ENCODE data around the gene MTUS2.

Gene MTUS2

GRCh38 chr13:29164116-29164515 is 344.0 kb downstream of the MTUS2 start:
- H3K27me3 ChIP-seq (ENCODE audit: low read length), result no peaks in the 10 kb centered on the region
- no peak overlapping the region for H2AFZ ChIP-seq (ENCODE audit: low read depth, low read length, severe bottlenecking)
- H3K79me2 ChIP-seq (ENCODE audit: insufficient read depth, low read length), result no peaks in the 10 kb centered on the region
- no peaks in the 10 kb centered on the region for H3K9me3 ChIP-seq (ENCODE audit: insufficient read depth, low read length)
- no peaks in the 10 kb centered on the region for H3K36me3 ChIP-seq (ENCODE audit: low read length)
- no peaks in the 10 kb centered on the region for H3K9me2 ChIP-seq (replicated peaks; ENCODE audit: insufficient read depth, low read length)
- TF ChIP-seq EZH2phosphoT487 (conservative IDR thresholded peaks at IDR 0.05; ENCODE audit: low read length) (no peak), CTCF (IDR thresholded peaks at IDR 0.05; ENCODE audit: insufficient read depth, low read length, poor library complexity, severe bottlenecking) (no peak)
- no peak overlapping the region for H3K4me2 ChIP-seq (ENCODE audit: low read depth, low read length, poor library complexity, severe bottlenecking)
- no peak overlapping the region for H3K9ac ChIP-seq (ENCODE audit: low read length)
- H3K4me3 ChIP-seq (ENCODE audit: insufficient read depth, low read length, poor library complexity, severe bottlenecking), result no peak overlapping the region
- H3K27ac ChIP-seq (ENCODE audit: low read depth, low read length), result no peak overlapping the region
- H3F3A ChIP-seq (ENCODE audit: insufficient read depth), result no peaks in the 10 kb centered on the region
- H4K20me1 ChIP-seq (ENCODE audit: low read depth, low read length), result no peaks in the 10 kb centered on the region

- Histone ChIP-seq H3K36me3 (ENCODE audit: low read length) (no peaks in the 10 kb centered on the region), H3K79me2 (ENCODE audit: insufficient read depth, low read length) (no peaks in the 10 kb centered on the region), H3K4me3 (ENCODE audit: insufficient read depth, low read length, poor library complexity, severe bottlenecking) (no peak overlapping the region), H3K27ac (ENCODE audit: low read depth, low read length) (no peak overlapping the region), H4K20me1 (ENCODE audit: low read depth, low read length) (no peaks in the 10 kb centered on the region), H3K9me3 (ENCODE audit: insufficient read depth, low read length) (no peaks in the 10 kb centered on the region), H3K27me3 (ENCODE audit: low read length) (no peaks in the 10 kb centered on the region), H3K9me2 (replicated peaks; ENCODE audit: insufficient read depth, low read length) (no peaks in the 10 kb centered on the region), H3K9ac (ENCODE audit: low read length) (no peak overlapping the region), H3F3A (ENCODE audit: insufficient read depth) (no peaks in the 10 kb centered on the region), H3K4me2 (ENCODE audit: low read depth, low read length, poor library complexity, severe bottlenecking) (no peak overlapping the region), H2AFZ (ENCODE audit: low read depth, low read length, severe bottlenecking) (no peak overlapping the region)
- TF ChIP-seq EZH2phosphoT487 (conservative IDR thresholded peaks at IDR 0.05; ENCODE audit: low read length), result no peak
- TF ChIP-seq CTCF (IDR thresholded peaks at IDR 0.05; ENCODE audit: insufficient read depth, low read length, poor library complexity, severe bottlenecking), result no peak
These were observed 345.1 kb downstream of the MTUS2 start for GRCh38 chr13:29165216-29165615.

GRCh38 chr13:29165840-29166239 is 345.7 kb downstream of the MTUS2 start:
- Histone ChIP-seq H3K27me3 (ENCODE audit: low read length) (no peaks in the 10 kb centered on the region), H3K4me3 (ENCODE audit: insufficient read depth, low read length, poor library complexity, severe bottlenecking) (no peak overlapping the region), H3K36me3 (ENCODE audit: low read length) (no peaks in the 10 kb centered on the region), H3K9me2 (replicated peaks; ENCODE audit: insufficient read depth, low read length) (no peaks in the 10 kb centered on the region), H3K9ac (ENCODE audit: low read length) (no peak overlapping the region), H4K20me1 (ENCODE audit: low read depth, low read length) (no peaks in the 10 kb centered on the region), H3F3A (ENCODE audit: insufficient read depth) (no peaks in the 10 kb centered on the region), H2AFZ (ENCODE audit: low read depth, low read length, severe bottlenecking) (no peak overlapping the region), H3K27ac (ENCODE audit: low read depth, low read length) (no peak overlapping the region), H3K4me2 (ENCODE audit: low read depth, low read length, poor library complexity, severe bottlenecking) (no peak overlapping the region), H3K9me3 (ENCODE audit: insufficient read depth, low read length) (no peaks in the 10 kb centered on the region), H3K79me2 (ENCODE audit: insufficient read depth, low read length) (no peaks in the 10 kb centered on the region)
- no peak for TF ChIP-seq EZH2phosphoT487 (conservative IDR thresholded peaks at IDR 0.05; ENCODE audit: low read length)
- TF ChIP-seq CTCF (IDR thresholded peaks at IDR 0.05; ENCODE audit: insufficient read depth, low read length, poor library complexity, severe bottlenecking), result no peak

Data from SU-DHL-6 (cell line).